SK-N-MC (cell line): ENCODE data around the gene CAMTA1.

Experiments
- DNase-seq: peaks from one replicate; pipeline ENCODE4 v3.0.0-alpha.2; 2011; ENCODE audit warnings: low read depth, low spot score
- H3K27ac ChIP-seq: fragments of 200-600 bp; sonication (generic); 2 replicates; pipeline ENCODE4 v1.5.1; 2016; ENCODE audit warnings: mixed run types
- H3K36me3 ChIP-seq: fragments of 200-600 bp; sonication (generic); 2 replicates; pipeline ENCODE4 v1.6.1; 2017; ENCODE audit warnings: antibody characterized with exemption, low read length, mixed read lengths; ENCODE audit not compliant: insufficient read depth
- H3K4me3 ChIP-seq: fragments of 200-600 bp; sonication (generic); 2 replicates; pipeline ENCODE4 v1.5.1; 2016
- H3K9ac ChIP-seq: fragments of 200-600 bp; sonication (generic); 2 replicates; pipeline ENCODE4 v1.8.0; 2017; ENCODE audit warnings: mixed run types, mixed read lengths; ENCODE audit not compliant: insufficient read length
- H3K9me3 ChIP-seq: fragments of 200-600 bp; sonication (generic); 2 replicates; pipeline ENCODE4 v1.6.1; 2017; ENCODE audit warnings: low read depth, mild to moderate bottlenecking, antibody characterized with exemption, low read length, moderate library complexity, mixed read lengths
- EZH2 ChIP-seq: fragments of 200-600 bp; sonication (generic); IDR thresholded peaks from one replicate; pipeline ENCODE4 v1.6.1; 2017; ENCODE audit warnings: antibody characterized with exemption
- FOXP2 ChIP-seq: optimal IDR thresholded peaks from 2 replicates; pipeline ENCODE3; 2011; ENCODE audit warnings: mild to moderate bottlenecking, moderate library complexity; ENCODE audit not compliant: insufficient read depth; ENCODE audit errors: extremely low read length, control extremely low read depth
- POLR2AphosphoS5 ChIP-seq: IDR thresholded peaks from 2 replicates; pipeline ENCODE4 v1.6.1; 2012; ENCODE audit warnings: mild to moderate bottlenecking, low read depth, low read length, borderline replicate concordance

Gene CAMTA1

DNA sequence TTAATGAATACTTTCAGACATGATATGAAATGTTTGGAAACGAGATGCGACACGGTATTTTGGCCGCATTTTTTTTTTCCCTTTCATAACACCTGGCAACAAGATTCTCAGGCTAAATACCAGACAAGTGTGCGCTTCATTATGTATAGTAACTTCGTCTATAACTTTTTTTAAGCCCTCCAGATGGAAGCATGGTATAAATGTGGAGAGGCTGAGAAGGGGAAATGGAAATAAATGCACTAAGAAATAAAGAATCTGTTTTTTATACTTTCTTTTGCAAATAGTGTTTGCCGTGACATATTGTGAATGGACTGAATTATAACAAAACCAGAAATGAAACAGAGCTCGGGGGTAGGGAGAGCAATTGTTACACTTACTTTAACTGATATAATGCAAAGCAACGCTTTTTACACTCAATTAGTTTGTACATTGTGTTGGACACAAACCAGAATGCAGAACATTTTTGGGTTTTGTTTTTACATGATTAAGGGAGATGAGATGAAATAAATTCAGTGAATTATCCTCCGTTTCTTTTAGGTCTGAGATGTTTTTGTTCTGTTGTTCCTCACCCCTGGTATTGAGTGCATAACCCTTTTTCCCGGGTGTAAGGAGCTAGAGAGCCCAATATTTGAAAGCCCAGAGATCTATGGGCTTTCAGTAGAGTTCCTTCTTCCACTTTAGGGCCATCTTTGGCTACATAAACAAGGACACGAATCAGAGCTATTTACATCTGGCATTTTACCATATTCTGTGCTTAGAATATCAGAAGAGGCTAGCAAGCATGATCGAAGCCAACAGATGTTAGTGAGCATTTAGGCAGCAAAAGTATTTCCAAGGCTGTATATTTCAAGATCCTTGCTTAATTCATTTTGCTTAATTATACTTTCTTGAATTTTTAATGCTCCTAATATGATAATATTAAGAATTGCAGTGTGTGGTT is 478.0 kb downstream of the CAMTA1 start:
- Histone ChIP-seq H3K9ac (no peak overlapping the region), H3K27ac (no peak overlapping the region), H3K36me3 (no peaks in the 10 kb centered on the region), H3K4me3 (no peak overlapping the region), H3K9me3 (no peaks in the 10 kb centered on the region)
- no peak for DNase-seq
- no peak for TF ChIP-seq FOXP2
- no peak for TF ChIP-seq EZH2
- no peak for TF ChIP-seq POLR2AphosphoS5

DNA sequence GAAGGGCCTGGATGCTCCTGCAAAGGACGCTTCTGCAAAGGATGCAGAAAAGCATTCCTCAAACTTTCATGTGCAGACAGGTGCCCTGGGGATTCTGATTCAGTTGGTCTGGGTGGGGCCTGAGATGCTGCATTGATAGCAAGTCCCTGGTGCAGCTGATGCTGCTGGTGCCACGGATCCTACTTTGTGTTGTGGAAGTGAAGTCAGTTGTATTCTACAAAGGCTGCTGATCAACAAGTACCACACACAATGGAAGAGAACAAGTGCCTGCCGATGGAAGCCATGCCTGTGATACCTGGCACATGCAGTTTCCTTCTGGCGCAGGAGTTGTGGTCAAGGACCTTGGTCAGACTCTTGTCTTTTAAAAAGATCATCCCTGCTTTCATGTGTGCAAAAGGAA is 478.8 kb downstream of the CAMTA1 start:
- Histone ChIP-seq H3K9me3 (no peaks in the 10 kb centered on the region), H3K36me3 (no peaks in the 10 kb centered on the region), H3K9ac (no peak overlapping the region), H3K4me3 (no peak overlapping the region), H3K27ac (no peak overlapping the region)
- TF ChIP-seq EZH2 (no peak), FOXP2 (no peak)
- no peak for DNase-seq

DNA sequence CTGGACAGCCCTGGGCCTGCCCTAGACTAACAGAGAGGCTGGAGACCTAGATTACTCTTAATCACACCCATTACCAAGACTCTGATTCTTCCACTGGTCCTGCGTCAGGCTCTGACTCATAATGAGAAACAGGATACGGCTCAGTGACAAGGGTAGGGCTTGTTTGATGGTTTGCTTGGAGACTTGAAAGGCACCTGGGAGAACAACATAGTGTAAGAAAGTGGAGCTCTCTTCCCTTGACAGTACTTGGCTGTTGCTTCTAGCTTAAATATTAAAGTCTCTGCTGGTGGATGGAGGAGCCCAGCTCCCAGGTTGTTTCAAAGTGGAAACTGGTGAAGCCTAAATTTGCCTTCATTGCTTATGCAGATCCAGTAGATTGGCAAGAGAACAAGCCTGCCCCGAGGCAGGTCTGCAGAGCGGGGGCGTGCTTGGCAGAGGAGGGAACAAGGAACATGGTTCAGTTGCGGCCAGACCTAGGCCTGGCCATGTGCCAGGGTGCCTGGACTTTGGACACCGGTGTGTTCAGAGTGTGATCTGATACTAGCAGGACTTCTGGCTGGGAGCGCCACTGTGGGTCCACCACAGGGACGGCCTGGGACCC is 480.6 kb downstream of the CAMTA1 start:
- H3K9me3 ChIP-seq = no peaks in the 10 kb centered on the region
- H3K36me3 ChIP-seq = no peaks in the 10 kb centered on the region
- TF ChIP-seq POLR2AphosphoS5 (no peak), EZH2 (no peak), FOXP2 (no peak)
- no peak overlapping the region for H3K4me3 ChIP-seq
- DNase-seq = no peak
- H3K27ac ChIP-seq = no peak overlapping the region
- no peak overlapping the region for H3K9ac ChIP-seq

DNA sequence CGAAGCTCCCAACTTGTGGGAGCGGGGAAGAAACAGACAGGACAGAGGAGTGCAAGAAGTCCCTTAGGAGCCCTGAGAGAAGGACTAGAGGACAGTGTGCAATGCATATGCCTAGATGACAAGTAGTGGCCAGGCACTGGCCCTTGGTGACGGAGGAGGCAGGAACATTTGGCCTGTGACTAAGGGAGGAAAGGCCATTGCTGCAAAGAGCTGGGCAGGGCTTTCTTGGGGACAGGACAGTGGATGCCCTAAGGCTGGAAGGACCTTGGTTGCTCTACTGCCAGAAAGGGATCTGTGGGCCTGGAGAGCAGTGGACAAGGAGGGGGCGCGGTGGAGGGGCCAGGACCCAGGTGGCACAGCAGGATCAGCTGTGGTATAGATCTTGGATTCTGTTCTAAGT is 481.3 kb downstream of the CAMTA1 start:
- H3K36me3 ChIP-seq = no peaks in the 10 kb centered on the region
- no peak overlapping the region for H3K27ac ChIP-seq
- no peak for DNase-seq
- no peak for TF ChIP-seq FOXP2
- no peak for TF ChIP-seq POLR2AphosphoS5
- no peak for TF ChIP-seq EZH2
- no peaks in the 10 kb centered on the region for H3K9me3 ChIP-seq
- H3K4me3 ChIP-seq = no peak overlapping the region
- H3K9ac ChIP-seq = no peak overlapping the region

DNA sequence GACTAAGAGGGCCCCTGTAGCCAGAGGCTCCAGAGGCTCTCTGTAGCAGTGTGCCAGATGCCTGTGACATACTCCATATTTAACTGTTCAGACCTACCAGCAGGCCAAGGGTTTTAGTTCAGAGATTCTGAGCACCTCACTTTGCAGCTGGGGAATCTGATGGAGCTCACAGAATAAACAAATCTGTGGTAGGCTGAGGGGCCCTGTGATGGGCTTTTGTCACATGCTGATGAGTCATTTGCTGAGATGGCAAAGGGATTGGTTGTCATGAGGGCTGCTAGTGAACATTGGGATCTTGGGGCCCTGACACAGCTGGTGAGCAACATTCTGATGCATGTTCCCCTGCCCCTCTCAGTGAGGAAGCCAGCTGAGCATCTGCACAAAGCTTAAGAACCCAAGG is 482.2 kb downstream of the CAMTA1 start:
- no peak for DNase-seq
- Histone ChIP-seq H3K27ac (no peak overlapping the region), H3K9ac (no peak overlapping the region), H3K9me3 (no peaks in the 10 kb centered on the region), H3K4me3 (no peak overlapping the region), H3K36me3 (no peaks in the 10 kb centered on the region)
- no peak for TF ChIP-seq FOXP2
- TF ChIP-seq POLR2AphosphoS5 = no peak
- TF ChIP-seq EZH2 = no peak

DNA sequence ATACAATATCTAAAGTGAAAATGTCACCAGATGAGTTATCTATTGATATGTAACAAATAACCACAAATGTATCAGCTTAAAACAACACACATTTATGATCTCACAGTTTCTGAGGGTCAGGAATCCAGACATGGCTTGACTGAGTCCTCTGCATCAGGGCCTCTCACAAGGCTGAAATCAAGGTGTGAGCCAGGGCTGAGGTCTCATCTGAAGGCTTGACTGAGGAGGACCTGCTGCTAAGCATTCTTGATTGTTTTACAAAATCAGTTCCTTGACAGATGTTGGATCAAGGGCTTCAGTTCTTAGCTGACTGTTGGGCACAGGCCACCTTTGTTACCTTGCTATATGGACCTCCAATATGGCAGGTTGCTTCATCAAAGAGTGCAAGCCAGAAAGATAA is 483.7 kb downstream of the CAMTA1 start:
- no peak for DNase-seq
- H3K9ac ChIP-seq = no peak overlapping the region
- TF ChIP-seq POLR2AphosphoS5 = no peak
- TF ChIP-seq EZH2 = no peak
- no peak for TF ChIP-seq FOXP2

DNA sequence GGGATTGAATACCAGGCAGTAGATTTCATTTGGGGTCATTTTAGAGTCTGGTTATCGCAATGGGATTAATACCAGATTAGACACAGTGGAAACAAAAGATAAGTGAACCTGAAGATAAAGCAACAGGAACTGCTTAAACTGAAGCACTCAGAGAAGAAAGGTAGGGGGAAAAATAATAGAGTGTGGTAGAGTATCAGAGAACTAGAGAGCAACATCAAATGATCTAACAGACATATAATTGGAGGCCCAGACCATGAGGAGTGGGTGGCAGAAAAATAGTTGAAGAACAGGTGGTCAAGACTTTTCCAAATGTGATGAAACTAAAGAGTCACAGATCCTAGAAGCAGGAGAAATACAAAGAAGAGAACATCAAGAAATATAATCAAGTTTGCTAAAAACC is 484.3 kb downstream of the CAMTA1 start:
- Histone ChIP-seq H3K4me3 (no peak overlapping the region), H3K9ac (no peak overlapping the region), H3K27ac (no peak overlapping the region), H3K9me3 (no peaks in the 10 kb centered on the region), H3K36me3 (no peaks in the 10 kb centered on the region)
- DNase-seq = no peak
- TF ChIP-seq EZH2 = no peak

More for the DNA sequence above, 483.7 kb downstream of the CAMTA1 start:
- Histone ChIP-seq H3K9me3 (no peaks in the 10 kb centered on the region), H3K36me3 (no peaks in the 10 kb centered on the region), H3K4me3 (no peak overlapping the region), H3K27ac (no peak overlapping the region)

DNA sequence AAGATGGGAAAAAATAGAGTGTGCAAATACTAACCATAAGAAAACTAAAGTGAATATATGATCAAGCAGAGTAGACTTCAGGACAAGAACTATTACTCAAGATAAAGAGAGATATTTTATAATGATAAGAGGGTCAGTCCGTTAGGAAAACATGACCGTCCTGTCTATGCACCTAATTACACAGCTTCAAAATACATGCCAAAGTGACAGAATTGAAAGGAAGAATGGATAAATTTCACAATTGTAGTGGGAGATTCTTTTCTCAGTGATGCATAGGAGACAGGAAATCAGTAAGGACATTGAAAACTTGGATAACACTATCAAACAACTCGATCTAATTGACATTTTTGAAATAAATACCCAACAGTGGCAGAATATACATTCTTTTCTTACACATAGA is 489.0 kb downstream of the CAMTA1 start:
- Histone ChIP-seq H3K9me3 (no peaks in the 10 kb centered on the region), H3K36me3 (no peaks in the 10 kb centered on the region), H3K9ac (no peak overlapping the region), H3K27ac (no peak overlapping the region), H3K4me3 (no peak overlapping the region)
- TF ChIP-seq EZH2 = no peak
- no peak for TF ChIP-seq FOXP2
- no peak for TF ChIP-seq POLR2AphosphoS5
- DNase-seq = no peak

DNA sequence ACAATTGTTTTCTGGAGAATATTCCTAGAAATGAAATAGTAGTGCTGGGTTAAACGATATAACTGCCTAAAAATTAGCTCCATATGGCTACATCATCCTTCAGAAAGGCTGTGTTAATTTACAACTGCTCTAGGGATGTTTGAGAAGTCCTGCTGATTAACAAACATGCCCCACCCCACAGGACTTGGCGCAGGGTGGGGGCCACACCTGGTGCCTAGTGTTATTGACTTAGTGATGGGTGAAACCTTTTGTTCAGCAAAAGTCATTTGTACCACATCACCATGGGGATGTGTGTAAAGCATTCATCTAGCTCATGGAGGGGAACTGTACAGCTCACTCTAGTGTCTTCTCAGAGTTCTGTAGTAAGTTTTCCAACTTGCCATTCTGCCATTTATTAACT is 492.8 kb downstream of the CAMTA1 start:
- Histone ChIP-seq H3K9ac (no peak overlapping the region), H3K36me3 (no peaks in the 10 kb centered on the region), H3K9me3 (no peaks in the 10 kb centered on the region), H3K4me3 (no peak overlapping the region), H3K27ac (no peak overlapping the region)
- DNase-seq = no peak
- TF ChIP-seq EZH2 = no peak
- TF ChIP-seq FOXP2 = no peak
- TF ChIP-seq POLR2AphosphoS5 = no peak
